GM18861 (cell line): ENCODE results near the gene TSPOAP1.

Experiments used
- ATAC-seq: cut with Tn5 transposase; IDR thresholded peaks from one replicate; pipeline ENCODE4 v1.9.1; 2021; ENCODE audit not compliant: unreplicated experiment

Gene TSPOAP1

DNA sequence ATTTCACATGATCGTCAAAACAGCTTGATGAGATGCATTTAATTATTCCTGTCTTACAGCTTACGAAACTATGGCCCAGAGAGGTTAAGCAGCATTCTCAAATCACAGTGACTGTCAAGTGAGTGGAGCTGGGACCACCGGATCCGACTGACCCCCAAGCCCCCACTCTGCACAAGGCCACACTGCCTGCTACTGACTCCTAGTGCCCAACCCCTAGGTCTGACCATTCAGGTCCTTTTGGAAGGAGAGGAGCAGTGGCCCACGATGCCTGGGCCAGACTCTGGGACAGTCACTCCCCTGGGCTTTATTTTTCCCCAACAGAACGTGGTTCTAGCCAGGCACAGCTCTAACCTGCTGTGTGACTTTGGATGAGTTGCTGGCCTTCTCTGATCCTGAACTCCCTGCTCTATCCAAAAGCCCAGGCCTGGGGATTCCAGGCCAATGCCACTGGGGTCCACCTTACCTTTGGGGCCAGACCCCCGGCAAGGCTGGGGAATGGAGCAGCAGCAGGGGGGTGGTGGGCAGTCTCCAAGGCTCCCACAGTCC is 9.9 kb downstream of the TSPOAP1 start:
- no peak for ATAC-seq

DNA sequence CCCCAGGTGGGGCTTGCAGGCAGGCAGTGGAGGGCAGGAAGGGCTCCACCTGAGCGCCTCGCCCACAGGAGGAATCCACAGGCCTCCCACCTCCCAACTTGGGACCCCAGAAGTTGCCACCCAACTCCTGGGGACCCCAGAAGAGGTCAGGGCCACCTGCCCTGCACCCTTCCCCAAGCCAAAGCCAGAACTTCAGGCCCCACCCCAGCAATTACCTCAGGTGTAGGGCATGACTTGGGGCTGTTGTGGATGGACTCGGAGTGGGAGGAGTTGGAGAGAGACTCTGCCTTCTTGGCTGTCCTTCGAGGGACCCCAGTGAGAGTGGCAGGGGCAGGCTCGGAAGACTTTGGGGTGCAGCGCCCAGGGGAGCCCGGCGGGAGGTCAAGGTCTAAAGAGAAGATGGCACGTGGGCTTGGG is 10.5 kb downstream of the TSPOAP1 start:
- ATAC-seq: no peak

- ATAC-seq: no peak
Observed at GRCh38 chr17:58317421-58318064, 11.1 kb downstream of the TSPOAP1 start.

- ATAC-seq: no peak
Observed at GRCh38 chr17:58316260-58316960, 12.2 kb downstream of the TSPOAP1 start.

DNA sequence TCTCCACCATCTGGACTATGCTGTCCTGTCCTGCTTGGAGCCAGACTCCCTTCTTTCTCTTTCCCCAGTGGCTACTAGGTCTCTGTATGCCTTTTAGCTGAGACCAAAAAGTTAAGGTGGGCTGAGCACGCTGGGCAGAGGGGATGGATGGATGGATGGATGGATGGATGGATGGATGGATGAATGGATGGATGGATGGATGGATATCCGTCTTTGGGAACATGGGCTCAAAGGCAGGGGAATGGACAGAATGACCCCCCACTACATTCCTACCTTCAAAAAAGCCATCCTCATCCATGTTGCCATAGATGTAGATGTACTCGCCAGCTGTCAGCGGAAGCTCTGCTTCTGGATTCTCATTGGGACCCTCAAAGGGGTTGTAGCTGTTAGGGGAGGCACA is 12.8 kb downstream of the TSPOAP1 start:
- ATAC-seq: no peak

DNA sequence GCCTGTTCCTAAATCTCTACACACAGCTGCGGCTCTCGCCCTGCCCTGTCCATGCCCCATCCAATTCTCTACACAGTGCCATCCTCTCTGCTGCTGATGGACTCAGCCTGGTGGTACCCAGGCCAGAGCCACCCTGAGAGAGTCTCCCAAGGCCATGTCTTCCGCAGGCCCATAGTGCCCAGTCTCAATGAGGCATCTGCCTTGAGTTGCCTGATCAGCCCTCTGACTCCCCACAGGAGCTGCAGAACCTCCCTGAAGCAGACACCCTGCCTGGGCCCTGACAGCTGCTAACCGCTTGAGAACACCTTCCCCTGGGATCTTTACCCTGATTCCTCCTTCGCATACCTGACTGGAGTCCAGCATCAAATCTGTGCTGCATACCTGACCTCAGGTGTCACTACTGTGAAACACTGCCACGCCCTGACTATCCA is 13.3 kb downstream of the TSPOAP1 start:
- ATAC-seq: no peak

GRCh38 chr17:58314706-58315015 is 13.9 kb downstream of the TSPOAP1 start:
- ATAC-seq: no peak

DNA sequence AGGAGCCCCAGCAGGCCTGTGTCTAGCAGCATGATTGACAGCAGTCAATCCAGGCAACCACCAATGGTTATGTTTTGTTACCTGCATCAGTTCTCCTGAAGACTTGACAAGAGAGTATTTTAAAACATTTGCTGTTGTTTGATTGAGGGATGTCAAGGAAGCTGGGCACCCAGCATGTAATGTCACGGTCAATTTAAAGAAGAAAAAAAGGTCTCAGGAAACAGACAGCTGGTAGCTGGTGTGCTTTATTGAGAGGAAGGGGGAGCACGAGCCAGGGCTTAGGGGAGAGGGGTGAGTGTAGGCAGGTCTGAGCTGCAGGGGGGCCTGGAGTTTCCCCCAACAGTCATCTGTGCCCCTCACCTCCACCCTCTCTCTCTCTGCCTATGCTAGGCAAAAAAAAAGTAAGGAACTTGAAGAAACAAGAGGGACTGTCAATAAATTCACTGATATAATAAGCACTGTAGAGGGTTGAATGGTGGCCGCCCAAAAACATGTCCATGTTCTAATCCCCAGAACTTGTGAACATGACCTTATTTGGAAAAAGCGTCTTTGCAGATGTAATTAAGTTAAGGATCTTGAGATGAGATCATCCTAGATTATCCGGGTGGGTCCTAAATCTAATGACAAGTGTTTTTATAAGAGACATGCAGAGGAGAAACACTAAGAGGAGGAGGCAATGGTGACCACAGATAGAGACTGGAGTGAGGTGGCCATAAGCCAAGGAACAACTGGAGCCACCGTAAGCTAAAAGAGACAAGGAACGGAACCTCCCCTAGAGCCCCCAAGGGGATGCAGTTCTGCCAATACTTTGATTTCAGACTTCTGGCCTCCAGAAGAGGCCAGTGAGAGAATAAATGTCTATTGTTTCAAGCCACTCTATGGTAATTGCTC is 14.5 kb downstream of the TSPOAP1 start:
- ATAC-seq: no peak

DNA sequence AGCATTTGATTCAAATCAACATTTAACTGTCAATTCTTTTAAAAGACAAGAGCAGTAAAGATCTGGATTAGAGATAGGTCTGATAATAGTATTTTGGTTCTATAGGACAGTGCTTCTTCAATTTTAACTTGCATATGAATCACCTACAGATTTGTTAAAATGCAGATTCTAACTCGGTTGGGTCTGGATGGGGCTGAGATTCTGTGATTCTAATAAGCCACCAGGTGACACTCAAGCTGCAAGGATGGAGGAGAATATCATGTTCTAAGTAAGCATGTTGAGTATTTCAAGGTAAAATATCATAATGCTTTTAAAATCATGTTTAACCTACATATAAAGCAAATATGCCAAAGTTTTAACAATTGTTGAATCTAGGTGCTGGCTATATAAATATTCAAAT is 15.8 kb downstream of the TSPOAP1 start:
- no peak for ATAC-seq

DNA sequence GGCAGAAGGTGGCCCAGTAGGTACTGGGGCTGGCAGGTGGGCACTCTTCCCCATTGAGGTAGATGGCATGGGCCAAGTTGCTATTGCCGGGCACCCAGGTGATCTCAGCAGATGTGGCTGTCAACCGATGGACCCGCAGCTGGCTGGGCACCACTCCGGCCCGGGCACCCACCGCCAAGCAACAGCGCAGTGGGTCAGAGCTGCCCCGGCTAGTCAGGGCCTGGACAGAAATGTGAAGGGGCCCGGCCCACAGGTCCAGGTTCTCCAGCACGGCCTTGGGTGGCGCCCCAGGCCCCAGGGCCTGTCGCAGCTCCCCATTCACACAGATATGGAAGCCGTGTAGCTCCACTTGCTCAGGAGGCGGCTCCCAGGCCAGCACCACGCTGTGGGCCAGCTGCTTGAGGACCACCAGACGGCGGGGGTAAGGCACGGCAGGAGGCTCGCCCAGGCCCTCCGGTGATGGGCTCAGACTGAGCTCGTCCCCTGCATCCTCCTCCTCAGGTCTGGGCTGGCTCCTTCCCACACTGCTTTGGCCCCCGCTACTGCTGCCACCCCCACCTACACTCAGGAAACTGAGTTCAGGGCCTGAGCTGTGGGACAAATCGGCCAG is 16.5 kb downstream of the TSPOAP1 start:
- no peak for ATAC-seq

GRCh38 chr17:58311429-58311894 is 17.1 kb downstream of the TSPOAP1 start:
- no peak for ATAC-seq

DNA sequence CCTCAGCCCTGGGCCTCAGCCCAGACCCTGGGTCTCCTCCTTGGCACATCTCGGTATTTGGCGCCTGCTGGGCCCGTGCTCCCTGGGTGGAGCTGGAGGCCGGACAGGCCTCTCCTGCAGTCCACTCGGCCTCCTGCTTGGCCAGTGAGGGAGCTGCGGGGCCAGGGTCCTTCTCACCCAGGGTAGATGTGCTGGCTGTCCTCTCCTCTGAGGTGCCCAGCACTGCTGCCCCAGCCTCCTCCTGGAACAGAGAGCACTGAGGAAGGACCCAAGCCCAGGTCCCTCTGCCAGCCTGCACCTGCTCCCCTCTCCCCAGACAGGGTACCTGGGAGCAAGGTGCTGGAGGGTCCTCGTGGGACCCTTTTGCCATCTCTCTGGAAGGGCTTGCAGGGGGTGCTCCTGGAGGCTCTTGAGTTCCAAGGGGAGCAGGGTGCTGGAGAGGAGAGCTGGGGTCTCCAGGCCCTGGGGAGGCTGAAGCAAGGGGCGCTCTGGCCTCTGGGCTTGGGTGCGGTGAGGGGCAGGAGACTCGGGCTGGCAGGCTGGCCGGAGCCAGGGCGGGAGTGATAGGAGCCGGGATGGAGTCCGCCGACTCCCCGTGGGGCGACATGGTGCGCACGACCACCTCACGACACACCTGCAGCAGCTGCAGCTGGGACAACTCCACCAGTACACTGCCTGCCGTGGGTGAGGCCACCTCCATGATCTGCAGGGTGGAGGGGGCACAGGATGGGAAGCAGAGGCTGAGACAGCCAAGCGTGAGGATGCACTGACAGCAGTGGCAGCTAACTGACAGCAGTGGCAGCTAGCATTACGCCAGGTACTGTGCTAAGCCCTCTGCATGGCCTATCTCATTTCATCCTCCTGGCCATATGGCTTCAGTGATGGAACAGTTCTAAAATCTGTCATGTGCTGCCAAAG is 17.8 kb downstream of the TSPOAP1 start:
- no peak for ATAC-seq

GRCh38 chr17:58309918-58310259 is 18.7 kb downstream of the TSPOAP1 start:
- ATAC-seq: no peak

- no peak for ATAC-seq
Observed at GRCh38 chr17:58308985-58309917, 19.3 kb downstream of the TSPOAP1 start.

GRCh38 chr17:58308173-58308984 is 20.2 kb downstream of the TSPOAP1 start:
- no peak for ATAC-seq

- ATAC-seq: no peak
Observed at GRCh38 chr17:58307468-58308172, 21.0 kb downstream of the TSPOAP1 start.

GRCh38 chr17:58306131-58306951 is 22.3 kb downstream of the TSPOAP1 start:
- ATAC-seq: no peak
